BLaER1 (cell line): Measurements from ENCODE around the gene OSBPL10.
"Not testable (repeated sequence)": the region's sequence is repeated elsewhere in the genome, so short reads cannot be mapped to it uniquely, and the experiment has no call there.

ENCODE experiments used
- H3K27ac ChIP-seq: shearing (Covaris generic); formaldehyde crosslinking; 2 replicates; pipeline ENCODE4 v1.8.1; 2022
- H3K27me3 ChIP-seq: shearing (Covaris generic); formaldehyde crosslinking; 2 replicates; pipeline ENCODE4 v1.8.1; 2022
- H3K36me3 ChIP-seq: shearing (Covaris generic); formaldehyde crosslinking; 2 replicates; pipeline ENCODE4 v1.8.1; 2022
- H3K4me1 ChIP-seq: shearing (Covaris generic); formaldehyde crosslinking; 2 replicates; pipeline ENCODE4 v1.8.1; 2022
- H3K4me2 ChIP-seq: shearing (Covaris generic); formaldehyde crosslinking; 2 replicates; pipeline ENCODE4 v1.8.1; 2022
- H3K4me3 ChIP-seq: shearing (Covaris generic); formaldehyde crosslinking; 2 replicates; pipeline ENCODE4 v1.8.1; 2022
- H3K9ac ChIP-seq: shearing (Covaris generic); formaldehyde crosslinking; 2 replicates; pipeline ENCODE4 v1.8.1; 2022
- H3K9me3 ChIP-seq: shearing (Covaris generic); formaldehyde crosslinking; 2 replicates; pipeline ENCODE4 v1.8.1; 2022
- H4K20me1 ChIP-seq: shearing (Covaris generic); formaldehyde crosslinking; 2 replicates; pipeline ENCODE4 v1.8.1; 2022
- Cebpa-rat ChIP-seq: shearing (Covaris generic); IDR thresholded peaks from 2 replicates; pipeline ENCODE4 v1.8.1; 2022

OSBPL10 gene

GRCh38 chr3:31882895-31883294 is 98.2 kb downstream of the OSBPL10 start:
- TF ChIP-seq Cebpa-rat: no peak
- H3K9ac ChIP-seq: no peak overlapping the region

GRCh38 chr3:31882431-31882830 is 98.6 kb downstream of the OSBPL10 start:
- H3K36me3 ChIP-seq: no peaks in the 10 kb centered on the region
- TF ChIP-seq Cebpa-rat: no peak
- no peak overlapping the region for H3K9ac ChIP-seq
- H3K27ac ChIP-seq: no peak overlapping the region
- H3K4me2 ChIP-seq: no peak overlapping the region
- no peaks in the 10 kb centered on the region for H3K4me1 ChIP-seq
- H3K4me3 ChIP-seq: no peak overlapping the region
- H3K27me3 ChIP-seq: no peaks in the 10 kb centered on the region
- no peaks in the 10 kb centered on the region for H4K20me1 ChIP-seq
- H3K9me3 ChIP-seq: no peaks in the 10 kb centered on the region

More at GRCh38 chr3:31882895-31883294, 98.2 kb downstream of the OSBPL10 start:
- H3K4me2 ChIP-seq: no peak overlapping the region
- H3K36me3 ChIP-seq: no peaks in the 10 kb centered on the region
- H4K20me1 ChIP-seq: no peaks in the 10 kb centered on the region
- H3K27ac ChIP-seq: no peak overlapping the region
- no peak overlapping the region for H3K4me3 ChIP-seq
- no peaks in the 10 kb centered on the region for H3K27me3 ChIP-seq
- no peaks in the 10 kb centered on the region for H3K9me3 ChIP-seq
- no peaks in the 10 kb centered on the region for H3K4me1 ChIP-seq

GRCh38 chr3:31880482-31881078 is 100.5 kb downstream of the OSBPL10 start:
- H4K20me1 ChIP-seq: no peaks in the 10 kb centered on the region
- H3K4me3 ChIP-seq: no peak overlapping the region
- no peaks in the 10 kb centered on the region for H3K4me1 ChIP-seq

GRCh38 chr3:31880020-31880419 is 101.0 kb downstream of the OSBPL10 start:
- TF ChIP-seq Cebpa-rat: no peak; the same call in 1 of the 2 replicates
- H3K27me3 ChIP-seq: no peaks in the 10 kb centered on the region
- no peak overlapping the region for H3K4me2 ChIP-seq
- no peaks in the 10 kb centered on the region for H4K20me1 ChIP-seq
- H3K9ac ChIP-seq: no peak overlapping the region
- no peak overlapping the region for H3K4me3 ChIP-seq
- no peaks in the 10 kb centered on the region for H3K36me3 ChIP-seq
- no peaks in the 10 kb centered on the region for H3K9me3 ChIP-seq
- H3K4me1 ChIP-seq: no peaks in the 10 kb centered on the region
- H3K27ac ChIP-seq: no peak overlapping the region

More at GRCh38 chr3:31880482-31881078, 100.5 kb downstream of the OSBPL10 start:
- no peak for TF ChIP-seq Cebpa-rat
- no peak overlapping the region for H3K27ac ChIP-seq
- no peaks in the 10 kb centered on the region for H3K27me3 ChIP-seq
- H3K9ac ChIP-seq: no peak overlapping the region
- no peak overlapping the region for H3K4me2 ChIP-seq
- H3K9me3 ChIP-seq: no peaks in the 10 kb centered on the region
- H3K36me3 ChIP-seq: no peaks in the 10 kb centered on the region

- H3K27me3 ChIP-seq: no peaks in the 10 kb centered on the region
- no peaks in the 10 kb centered on the region for H4K20me1 ChIP-seq
- no peak for TF ChIP-seq Cebpa-rat
- no peak overlapping the region for H3K4me2 ChIP-seq
- H3K4me3 ChIP-seq: no peak overlapping the region
- no peaks in the 10 kb centered on the region for H3K36me3 ChIP-seq
- no peak overlapping the region for H3K27ac ChIP-seq
- no peaks in the 10 kb centered on the region for H3K9me3 ChIP-seq
- no peaks in the 10 kb centered on the region for H3K4me1 ChIP-seq
- H3K9ac ChIP-seq: no peak overlapping the region
These were observed 101.7 kb downstream of the OSBPL10 start for GRCh38 chr3:31879365-31879764.

- no peak for TF ChIP-seq Cebpa-rat
- no peak overlapping the region for H3K4me3 ChIP-seq
- no peaks in the 10 kb centered on the region for H3K9me3 ChIP-seq
- no peaks in the 10 kb centered on the region for H4K20me1 ChIP-seq
- H3K9ac ChIP-seq: no peak overlapping the region
- no peaks in the 10 kb centered on the region for H3K36me3 ChIP-seq
- H3K4me1 ChIP-seq: no peaks in the 10 kb centered on the region
- no peak overlapping the region for H3K4me2 ChIP-seq
- H3K27ac ChIP-seq: no peak overlapping the region
- H3K27me3 ChIP-seq: no peaks in the 10 kb centered on the region
These were observed 102.7 kb downstream of the OSBPL10 start for GRCh38 chr3:31878231-31878838.

GRCh38 chr3:31876331-31876730 is 104.7 kb downstream of the OSBPL10 start:
- H3K36me3 ChIP-seq: no peaks in the 10 kb centered on the region
- H3K4me3 ChIP-seq: no peak overlapping the region
- H3K9me3 ChIP-seq: no peaks in the 10 kb centered on the region
- no peak for TF ChIP-seq Cebpa-rat
- H4K20me1 ChIP-seq: no peaks in the 10 kb centered on the region
- H3K4me2 ChIP-seq: no peak overlapping the region
- no peaks in the 10 kb centered on the region for H3K27me3 ChIP-seq
- no peak overlapping the region for H3K27ac ChIP-seq
- no peaks in the 10 kb centered on the region for H3K4me1 ChIP-seq
- no peak overlapping the region for H3K9ac ChIP-seq

GRCh38 chr3:31875437-31875836 is 105.6 kb downstream of the OSBPL10 start:
- Histone ChIP-seq H3K9me3 (no peaks in the 10 kb centered on the region), H3K4me1 (no peaks in the 10 kb centered on the region), H3K27ac (no peak overlapping the region), H3K9ac (no peak overlapping the region), H3K27me3 (no peaks in the 10 kb centered on the region), H3K36me3 (no peaks in the 10 kb centered on the region), H4K20me1 (no peaks in the 10 kb centered on the region), H3K4me3 (no peak overlapping the region), H3K4me2 (no peak overlapping the region)
- no peak for TF ChIP-seq Cebpa-rat

GRCh38 chr3:31873254-31873820 is 107.7 kb downstream of the OSBPL10 start:
- Histone ChIP-seq H3K27ac (no peak overlapping the region), H4K20me1 (no peaks in the 10 kb centered on the region), H3K4me3 (no peak overlapping the region), H3K27me3 (no peaks in the 10 kb centered on the region), H3K4me1 (no peaks in the 10 kb centered on the region), H3K9ac (no peak overlapping the region), H3K36me3 (no peaks in the 10 kb centered on the region), H3K4me2 (no peak overlapping the region), H3K9me3 (peaks cover 6% of the 10 kb centered on the region; the same call in 1 of the 2 replicates)
- TF ChIP-seq Cebpa-rat: no peak

- H3K4me2 ChIP-seq: no peak overlapping the region
- H3K4me3 ChIP-seq: no peak overlapping the region
- no peaks in the 10 kb centered on the region for H4K20me1 ChIP-seq
- H3K9me3 ChIP-seq: peaks cover 6% of the 10 kb centered on the region; the same call in 1 of the 2 replicates
- TF ChIP-seq Cebpa-rat: no peak
- no peaks in the 10 kb centered on the region for H3K36me3 ChIP-seq
- H3K27ac ChIP-seq: no peak overlapping the region
- no peaks in the 10 kb centered on the region for H3K4me1 ChIP-seq
- H3K9ac ChIP-seq: no peak overlapping the region
- no peaks in the 10 kb centered on the region for H3K27me3 ChIP-seq
These were observed 109.0 kb downstream of the OSBPL10 start for GRCh38 chr3:31871939-31872507.

- H3K4me3 ChIP-seq, H3K27me3 ChIP-seq, H3K36me3 ChIP-seq, H3K27ac ChIP-seq, H3K9me3 ChIP-seq, H3K9ac ChIP-seq, H4K20me1 ChIP-seq, H3K4me1 ChIP-seq, H3K4me2 ChIP-seq: not testable (repeated sequence)
These were observed 111.0 kb downstream of the OSBPL10 start for GRCh38 chr3:31870111-31870510.
